HG02642 (cell line): ENCODE results near the gene PRR5L.
"Not testable (repeated sequence)": the region's sequence is repeated elsewhere in the genome, so short reads cannot be mapped to it uniquely, and the experiment has no call there.

Source experiments
- ATAC-seq: cut with Tn5 transposase; IDR thresholded peaks from one replicate; pipeline ENCODE4 v1.9.1; 2021; ENCODE audit warnings: mild to moderate bottlenecking; ENCODE audit not compliant: unreplicated experiment, poor library complexity

Gene PRR5L

DNA sequence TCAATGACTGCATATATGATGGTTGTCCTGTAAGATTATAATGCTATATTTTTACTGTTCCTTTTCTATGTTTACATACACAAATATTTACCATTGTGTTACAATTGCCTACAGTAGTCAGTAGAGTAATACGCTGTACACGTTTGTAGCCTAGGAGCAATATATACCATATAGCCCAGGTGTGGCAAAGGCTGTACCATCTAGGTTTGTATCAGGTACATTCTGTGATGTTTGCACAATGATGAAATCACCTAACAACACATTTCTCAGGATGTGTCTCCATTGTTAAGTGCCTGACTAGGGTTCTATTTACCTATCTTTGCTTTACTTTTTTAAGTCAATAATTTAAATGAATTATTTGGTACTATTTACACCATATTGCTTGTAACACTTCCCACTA, 21.9 kb downstream of the PRR5L start:
- no peak for ATAC-seq

GRCh38 chr11:36324956-36325355, 28.9 kb downstream of the PRR5L start:
- ATAC-seq = not testable (repeated sequence)

DNA sequence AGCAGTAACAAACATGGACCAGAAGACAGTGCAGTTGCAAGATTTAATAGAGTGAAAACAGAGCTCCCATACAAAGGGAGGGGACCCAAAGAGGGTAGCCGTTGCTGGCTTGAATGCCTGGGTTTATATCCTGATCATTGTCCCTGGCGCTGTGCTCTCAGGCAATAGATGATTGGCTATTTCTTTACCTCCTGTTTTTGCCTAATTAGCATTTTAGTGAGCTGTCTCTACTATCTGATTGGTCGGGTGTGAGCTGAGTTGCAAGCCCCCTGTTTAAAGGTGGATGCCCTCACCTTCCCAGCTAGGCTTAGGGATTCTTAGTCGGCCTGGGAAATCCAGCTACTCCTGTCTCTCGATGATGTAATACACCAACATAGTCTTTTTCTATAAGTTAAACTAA, 29.3 kb downstream of the PRR5L start:
- not testable (repeated sequence) for ATAC-seq

- no peak for ATAC-seq
Measured at GRCh38 chr11:36326524-36327419, 30.7 kb downstream of the PRR5L start.

DNA sequence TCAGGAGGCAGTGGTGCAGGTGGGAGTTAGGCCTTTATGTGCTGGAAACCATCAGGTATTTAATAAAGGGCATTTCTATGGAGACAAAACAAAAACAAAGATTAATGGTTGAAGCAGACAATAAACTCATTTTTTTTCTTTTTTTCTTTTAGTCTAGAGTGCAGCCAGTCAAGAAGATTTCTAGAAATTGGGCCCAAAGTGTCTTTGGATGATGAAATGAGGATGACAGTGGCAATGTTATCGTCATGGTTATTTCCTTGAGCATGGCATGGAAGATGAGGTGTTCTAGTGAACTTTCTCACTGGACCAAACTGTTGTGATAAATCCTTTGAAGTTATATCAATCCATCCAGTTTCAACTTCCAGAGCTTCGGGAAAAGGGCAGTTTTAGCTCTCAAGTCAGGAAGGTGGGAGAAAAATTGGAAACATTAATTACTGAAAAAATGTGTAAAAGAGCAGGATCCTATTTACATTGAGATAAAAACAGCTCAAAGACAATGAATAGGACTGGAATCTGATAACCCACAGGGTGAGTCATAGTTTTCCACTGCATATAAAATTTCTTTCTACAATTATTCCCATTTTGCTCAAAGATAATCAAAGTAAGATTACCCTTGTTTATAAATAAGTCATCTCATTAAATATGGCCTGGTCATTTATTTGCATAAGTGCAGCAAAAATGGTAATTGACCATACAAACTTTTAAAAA, 33.0 kb downstream of the PRR5L start:
- ATAC-seq = no peak

GRCh38 chr11:36330411-36330810, 34.3 kb downstream of the PRR5L start:
- no peak for ATAC-seq

- no peak for ATAC-seq
Measured at GRCh38 chr11:36333468-36333867, 37.4 kb downstream of the PRR5L start.

DNA sequence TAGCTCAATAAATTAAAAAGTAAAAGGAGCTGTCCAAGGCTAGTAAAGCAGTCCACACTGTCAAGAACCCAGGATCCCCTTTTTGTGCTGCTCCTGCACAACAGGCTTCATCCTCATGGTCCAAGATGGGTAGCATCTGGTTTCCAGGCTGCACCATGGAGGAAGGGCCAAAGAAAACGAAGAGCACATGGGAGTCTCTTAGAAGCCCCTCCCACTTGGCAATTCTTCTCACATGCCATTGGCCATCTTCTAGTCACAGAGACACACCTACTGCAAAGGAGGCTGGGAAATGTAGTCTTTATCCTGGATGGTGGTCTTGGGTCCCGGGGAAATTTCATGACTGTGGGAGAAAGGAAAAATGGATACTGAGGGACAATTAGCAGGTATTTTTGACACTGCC, 37.8 kb downstream of the PRR5L start:
- ATAC-seq = peak; percentile 56

GRCh38 chr11:36339888-36340287, 43.8 kb downstream of the PRR5L start:
- ATAC-seq = no peak

GRCh38 chr11:36340897-36341296, 44.8 kb downstream of the PRR5L start:
- no peak for ATAC-seq

- no peak for ATAC-seq
Measured at GRCh38 chr11:36341915-36342314, 45.8 kb downstream of the PRR5L start.

DNA sequence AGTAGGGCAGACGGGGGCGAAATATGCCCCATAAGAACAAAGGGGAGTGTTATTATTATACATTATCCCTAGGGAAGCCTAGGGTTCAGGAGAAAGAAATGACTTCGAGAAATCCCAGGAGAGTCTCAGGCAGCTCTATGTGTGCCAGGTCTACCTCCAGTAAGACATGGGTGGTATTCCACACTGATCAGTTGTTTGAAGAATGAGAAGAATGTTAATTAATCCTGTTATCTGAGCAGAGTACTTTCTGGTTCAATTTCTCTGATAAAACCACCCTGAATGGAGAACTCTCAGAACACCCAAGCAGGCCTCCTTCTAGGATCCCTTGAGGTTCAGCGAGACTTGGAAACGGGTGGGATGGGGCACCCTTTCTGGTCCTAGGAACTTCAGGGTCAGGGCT, 46.2 kb downstream of the PRR5L start:
- ATAC-seq = no peak

GRCh38 chr11:36343436-36343835, 47.3 kb downstream of the PRR5L start:
- ATAC-seq = no peak

DNA sequence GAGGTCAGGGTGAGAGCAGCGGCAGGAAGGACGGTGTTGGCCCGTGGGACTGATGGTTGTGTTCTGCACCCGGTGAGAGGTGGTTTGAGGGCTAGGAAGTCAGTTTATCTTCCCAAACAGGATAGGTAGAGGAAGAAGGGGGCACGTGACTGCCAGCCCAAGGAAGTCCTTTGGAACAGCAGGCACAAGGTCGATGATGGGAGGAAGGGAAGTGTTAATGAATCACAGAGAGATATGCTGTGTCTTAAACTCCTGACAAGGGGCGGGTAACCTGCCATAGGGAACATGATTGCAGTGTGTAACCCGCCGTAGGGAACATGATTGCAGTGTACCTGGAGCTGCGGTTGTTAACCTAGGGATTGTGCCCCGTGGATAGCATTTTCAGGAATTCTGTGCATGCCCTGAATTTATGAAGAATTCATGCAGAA, 49.0 kb downstream of the PRR5L start:
- ATAC-seq = no peak

DNA sequence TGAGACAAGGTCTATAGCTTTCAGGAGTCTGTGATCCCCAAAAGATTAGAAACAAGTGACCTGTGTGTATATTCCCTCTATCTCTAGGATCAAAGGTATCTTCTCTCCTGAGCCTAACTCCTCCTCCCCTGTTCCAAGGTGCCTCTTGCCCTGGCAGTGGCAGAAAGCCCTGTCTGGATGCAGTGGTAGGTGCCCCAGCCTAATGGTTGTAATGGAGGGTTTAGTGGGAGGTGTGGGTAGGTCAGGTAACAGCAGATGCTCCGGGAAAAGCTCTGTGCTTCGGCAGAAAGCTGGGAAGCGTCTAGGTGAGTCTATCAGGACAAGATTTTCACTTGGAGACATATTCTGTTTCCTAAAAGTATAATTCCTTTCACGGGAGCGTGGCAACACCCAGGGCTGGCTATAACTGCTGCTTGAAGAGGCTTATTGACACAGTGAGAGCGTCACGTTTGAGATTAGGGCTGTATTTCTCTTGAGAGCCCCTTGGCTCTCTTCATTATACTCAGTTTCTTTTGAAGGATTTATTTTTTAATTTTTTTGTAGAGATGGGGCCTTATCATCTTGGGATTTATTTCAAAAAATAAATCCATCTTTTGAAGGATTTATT, 49.5 kb downstream of the PRR5L start:
- no peak for ATAC-seq

DNA sequence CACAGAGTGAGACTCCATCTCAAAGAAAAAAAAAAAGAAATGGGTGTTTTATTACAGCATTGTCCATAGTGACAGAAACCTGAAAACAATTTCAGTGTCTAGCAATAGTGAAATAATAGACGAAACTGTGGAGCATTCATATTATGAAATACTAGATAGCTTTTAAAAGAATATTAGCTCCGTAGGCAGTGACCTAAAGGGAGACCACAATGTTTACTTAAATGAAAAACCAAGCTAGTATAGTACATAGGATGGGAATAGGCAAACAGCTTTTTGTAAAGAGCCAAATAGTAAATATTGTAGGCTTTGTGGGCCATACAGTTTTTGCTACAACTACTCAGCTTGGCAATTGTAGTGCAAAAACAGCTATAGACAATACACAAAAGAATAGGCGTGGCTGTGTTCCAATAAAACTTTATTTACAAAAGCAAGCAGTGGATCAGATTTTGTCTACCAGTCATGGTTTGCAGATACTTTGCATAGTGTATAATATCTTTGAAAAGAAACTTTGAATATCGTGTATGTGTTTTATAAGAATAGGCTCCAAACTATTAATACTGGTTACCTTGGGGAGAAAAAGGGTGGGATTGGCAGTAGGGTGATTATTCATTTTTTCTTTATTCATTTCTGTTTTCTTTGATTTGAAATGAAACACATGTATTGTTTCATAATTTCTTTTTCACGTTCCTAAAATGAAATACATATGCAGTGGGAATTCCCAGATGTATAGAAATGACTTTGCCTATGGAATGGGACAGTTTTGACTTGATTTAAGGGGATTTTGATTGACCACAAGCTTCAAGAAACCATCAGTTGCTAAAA, 50.7 kb downstream of the PRR5L start:
- no peak for ATAC-seq

- ATAC-seq = peak; percentile 55
Measured at GRCh38 chr11:36347384-36347906, 51.4 kb downstream of the PRR5L start.

- no peak for ATAC-seq
Measured at GRCh38 chr11:36349351-36350136, 53.5 kb downstream of the PRR5L start.

- no peak for ATAC-seq
Measured at GRCh38 chr11:36350137-36350513, 54.0 kb downstream of the PRR5L start.
